SK-N-SH (cell line): ENCODE data around the gene LTBP1. TPM values are rescaled to one million over a fixed set of nuclear protein-coding genes. Genes with fewer than 3 reads are reported as not detected.

Experiments used
- CTCF ChIA-PET: fragments of 300-600, 350-600 bp; formaldehyde crosslinking; extraction: SDS; loops from one replicate; lab custom pipeline; 2021; lab: Yijun Ruan, JAX
- POLR2A ChIA-PET: fragments of 350-600 bp; sonication (Branson Sonifier 250); formaldehyde crosslinking; extraction: SDS; loops from one replicate; lab custom pipeline; 2020; ENCODE audit warnings: antibody characterized with exemption, inconsistent platforms; lab: Yijun Ruan, JAX
- DNase-seq: peaks from one replicate; pipeline ENCODE4 v3.0.0; 2012
- H2AFZ ChIP-seq: fragments of 200-600 bp; sonication (generic); 2 replicates; pipeline ENCODE4 v1.8.1; 2016; ENCODE audit warnings: antibody characterized with exemption, mild to moderate bottlenecking, low read depth
- H3F3A ChIP-seq: fragments of 200-600 bp; sonication (generic); replicated peaks from 2 replicates; pipeline ENCODE3; 2016; ENCODE audit warnings: antibody characterized with exemption, mild to moderate bottlenecking; ENCODE audit not compliant: insufficient read depth
- H3K27ac ChIP-seq, 2 experiments: fragments of 200-500 bp in 1 of 2; fragments of 200-600 bp in 1 of 2; sonication (Bioruptor generic) in 1 of 2; sonication (generic), shearing (Covaris generic) in 1 of 2; 2 replicates each; pipeline versions ENCODE4 v1.5.1 to v1.6.1; 2014 to 2016; ENCODE audit warnings: low read depth in 2 of 2, inconsistent platforms in 1 of 2, low read length in 1 of 2, mild to moderate bottlenecking in 1 of 2, mixed read lengths in 1 of 2
- H3K27me3 ChIP-seq: fragments of 200-600 bp; sonication (generic), shearing (Covaris generic); 2 replicates; pipeline ENCODE4 v1.6.1; 2016; ENCODE audit warnings: mixed run types; ENCODE audit not compliant: insufficient read depth
- H3K36me3 ChIP-seq, 2 experiments: fragments of 200-500 bp in 1 of 2; fragments of 200-600 bp in 1 of 2; sonication (Bioruptor generic) in 1 of 2; sonication (generic) in 1 of 2; replicated peaks in 1 of 2; 2 replicates each; pipeline versions ENCODE3 to v1.5.1; 2014 to 2016; ENCODE audit warnings: low read length in 1 of 2, mild to moderate bottlenecking in 1 of 2; ENCODE audit not compliant: insufficient read depth in 2 of 2, control insufficient read depth in 1 of 2
- H3K4me1 ChIP-seq, 2 experiments: fragments of 200-500 bp in 1 of 2; fragments of 200-600 bp in 1 of 2; sonication (Bioruptor generic) in 1 of 2; sonication (generic), shearing (Covaris generic) in 1 of 2; 2 replicates each; pipeline versions ENCODE4 v1.5.1 to v1.6.1; 2014 to 2016; ENCODE audit warnings: low read depth in 1 of 2, low read length in 1 of 2, mixed run types in 1 of 2; ENCODE audit not compliant: insufficient read depth in 2 of 2, control insufficient read depth in 1 of 2
- H3K4me2 ChIP-seq: fragments of 200-600 bp; sonication (generic), shearing (Covaris generic); 2 replicates; pipeline ENCODE4 v1.6.1; 2017; ENCODE audit warnings: mixed run types
- H3K4me3 ChIP-seq, 2 experiments: fragments of 200-500 bp in 1 of 2; fragments of 200-600 bp in 1 of 2; sonication (Bioruptor generic) in 1 of 2; sonication (generic), shearing (Covaris generic) in 1 of 2; 2 replicates each; pipeline versions ENCODE4 v1.5.1 to v1.8.1; 2014 to 2016; ENCODE audit warnings: low read depth in 2 of 2, inconsistent platforms in 1 of 2, low read length in 1 of 2, mild to moderate bottlenecking in 1 of 2, mixed read lengths in 1 of 2, moderate library complexity in 1 of 2
- H3K79me2 ChIP-seq: fragments of 200-600 bp; sonication (generic); 2 replicates; pipeline ENCODE4 v1.8.1; 2017; ENCODE audit warnings: mild to moderate bottlenecking; ENCODE audit not compliant: insufficient read depth
- H3K9ac ChIP-seq: fragments of 200-600 bp; sonication (generic); 2 replicates; pipeline ENCODE4 v1.6.1; 2017; ENCODE audit warnings: mixed run types
- H3K9me2 ChIP-seq: fragments of 200-600 bp; sonication (generic); 2 replicates; pipeline ENCODE4 v1.6.1; 2017; ENCODE audit warnings: mixed run types
- H3K9me3 ChIP-seq: fragments of 200-600 bp; sonication (generic); 2 replicates; pipeline ENCODE4 v1.6.1; 2017; ENCODE audit warnings: mixed run types, mild to moderate bottlenecking, moderate library complexity
- H4K20me1 ChIP-seq: fragments of 200-600 bp; sonication (generic); 2 replicates; pipeline ENCODE4 v1.6.1; 2017; ENCODE audit warnings: mild to moderate bottlenecking, mixed run types; ENCODE audit not compliant: insufficient read depth
- FOXM1 ChIP-seq: IDR thresholded peaks from 2 replicates; pipeline ENCODE4 v1.4.0; 2012; ENCODE audit warnings: low read depth, mild to moderate bottlenecking
- GABPA ChIP-seq: IDR thresholded peaks from 2 replicates; pipeline ENCODE4 v1.4.0; 2012; ENCODE audit warnings: low read depth, mild to moderate bottlenecking
- JUND ChIP-seq: IDR thresholded peaks from 2 replicates; pipeline ENCODE4 v1.4.0; 2012
- YY1 ChIP-seq: IDR thresholded peaks from 2 replicates; pipeline ENCODE4 v1.4.0; 2012; ENCODE audit warnings: low read depth, mild to moderate bottlenecking
- WGBS: methylation state at CpG from one replicate; pipeline ENCODE4 v1.1.6; 2017; ENCODE audit warnings: low lambda C conversion rate; 5-methylcytosine and 5-hydroxymethylcytosine counted together
- polyA plus RNA-seq, 3 experiments: library from polyadenylated mRNA; depleted of rRNA; stranded (reverse); fragments of >200 nt; gene quantifications; 2 replicates each; pipeline ENCODE4 v1.2.3, GENCODE V29; 2012
- TF ChIP-seq, protein P1 (sequence below): IDR thresholded peaks from 2 replicates; pipeline ENCODE4; 2012
- TF ChIP-seq, protein P2 (sequence below): fragments of 150-350 bp; IDR thresholded peaks from 2 replicates; pipeline ENCODE4 v1.6.1; 2016; ENCODE audit warnings: mild to moderate bottlenecking, low read depth, low read length
- TF ChIP-seq, protein P3 (sequence below): IDR thresholded peaks from 2 replicates; pipeline ENCODE4 v1.6.1; 2012; ENCODE audit warnings: mild to moderate bottlenecking, low read depth, low read length, moderate library complexity

The LTBP1 gene
- polyA plus RNA-seq, 1 of the 3 experiments (the other 2 are of a cell fraction), result 467 TPM

- 55% methylated on average over 7 of the region's 7 CpGs for WGBS
Observed at GRCh38 chr2:33195891-33196290, 249.1 kb downstream of the LTBP1 start.

GRCh38 chr2:33196700-33197099 lies 249.9 kb downstream of the LTBP1 start:
- H3K27ac ChIP-seq, result no peak overlapping the region
- H4K20me1 ChIP-seq, result no peaks in the 10 kb centered on the region
- WGBS, result 73% methylated on average over 3 of the region's 3 CpGs
- no peaks in the 10 kb centered on the region for H3K27me3 ChIP-seq
- no peak for DNase-seq
- POLR2A ChIA-PET, result no interaction called here
- H3F3A ChIP-seq, result no peaks in the 10 kb centered on the region
- H3K4me3 ChIP-seq, result no peak overlapping the region
- H3K4me2 ChIP-seq, result no peak overlapping the region
- H3K9ac ChIP-seq, result no peak overlapping the region
- peaks cover 20% of the 10 kb centered on the region; the same call in 1 of the 2 replicates for H3K79me2 ChIP-seq
- peaks cover 23 to 52% of the 10 kb centered on the region in 2 experiments for H3K36me3 ChIP-seq
- no peak overlapping the region for H2AFZ ChIP-seq
- TF ChIP-seq YY1, result no peak
- TF ChIP-seq FOXM1, result no peak
- no peak for TF ChIP-seq JUND
- no peak for TF ChIP-seq GABPA
- TF ChIP-seq, protein P1, sequence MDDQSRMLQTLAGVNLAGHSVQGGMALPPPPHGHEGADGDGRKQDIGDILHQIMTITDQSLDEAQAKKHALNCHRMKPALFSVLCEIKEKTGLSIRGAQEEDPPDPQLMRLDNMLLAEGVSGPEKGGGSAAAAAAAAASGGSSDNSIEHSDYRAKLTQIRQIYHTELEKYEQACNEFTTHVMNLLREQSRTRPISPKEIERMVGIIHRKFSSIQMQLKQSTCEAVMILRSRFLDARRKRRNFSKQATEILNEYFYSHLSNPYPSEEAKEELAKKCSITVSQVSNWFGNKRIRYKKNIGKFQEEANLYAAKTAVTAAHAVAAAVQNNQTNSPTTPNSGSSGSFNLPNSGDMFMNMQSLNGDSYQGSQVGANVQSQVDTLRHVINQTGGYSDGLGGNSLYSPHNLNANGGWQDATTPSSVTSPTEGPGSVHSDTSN, result no peak
- TF ChIP-seq, protein P2, sequence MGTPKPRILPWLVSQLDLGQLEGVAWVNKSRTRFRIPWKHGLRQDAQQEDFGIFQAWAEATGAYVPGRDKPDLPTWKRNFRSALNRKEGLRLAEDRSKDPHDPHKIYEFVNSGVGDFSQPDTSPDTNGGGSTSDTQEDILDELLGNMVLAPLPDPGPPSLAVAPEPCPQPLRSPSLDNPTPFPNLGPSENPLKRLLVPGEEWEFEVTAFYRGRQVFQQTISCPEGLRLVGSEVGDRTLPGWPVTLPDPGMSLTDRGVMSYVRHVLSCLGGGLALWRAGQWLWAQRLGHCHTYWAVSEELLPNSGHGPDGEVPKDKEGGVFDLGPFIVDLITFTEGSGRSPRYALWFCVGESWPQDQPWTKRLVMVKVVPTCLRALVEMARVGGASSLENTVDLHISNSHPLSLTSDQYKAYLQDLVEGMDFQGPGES, result no peak
- TF ChIP-seq, all 33 proteins: peak for 0
- Histone ChIP-seq H3K9me2 (no peaks in the 10 kb centered on the region), H3K4me1 (peaks cover 0 to 5% of the 10 kb centered on the region in 2 experiments; a peak in 1 of 4 replicates), H3K9me3 (no peaks in the 10 kb centered on the region)
- CTCF ChIA-PET, result interaction anchor here (0.5 kb wide), 1 partner anchor 528 kb away, joined by 3 read pairs; no protein-coding TSS in a partner anchor

More at GRCh38 chr2:33195891-33196290, 249.1 kb downstream of the LTBP1 start:
- Histone ChIP-seq H3F3A (no peaks in the 10 kb centered on the region), H3K36me3 (peaks cover 26 to 61% of the 10 kb centered on the region in 2 experiments)
- TF ChIP-seq, protein P3, sequence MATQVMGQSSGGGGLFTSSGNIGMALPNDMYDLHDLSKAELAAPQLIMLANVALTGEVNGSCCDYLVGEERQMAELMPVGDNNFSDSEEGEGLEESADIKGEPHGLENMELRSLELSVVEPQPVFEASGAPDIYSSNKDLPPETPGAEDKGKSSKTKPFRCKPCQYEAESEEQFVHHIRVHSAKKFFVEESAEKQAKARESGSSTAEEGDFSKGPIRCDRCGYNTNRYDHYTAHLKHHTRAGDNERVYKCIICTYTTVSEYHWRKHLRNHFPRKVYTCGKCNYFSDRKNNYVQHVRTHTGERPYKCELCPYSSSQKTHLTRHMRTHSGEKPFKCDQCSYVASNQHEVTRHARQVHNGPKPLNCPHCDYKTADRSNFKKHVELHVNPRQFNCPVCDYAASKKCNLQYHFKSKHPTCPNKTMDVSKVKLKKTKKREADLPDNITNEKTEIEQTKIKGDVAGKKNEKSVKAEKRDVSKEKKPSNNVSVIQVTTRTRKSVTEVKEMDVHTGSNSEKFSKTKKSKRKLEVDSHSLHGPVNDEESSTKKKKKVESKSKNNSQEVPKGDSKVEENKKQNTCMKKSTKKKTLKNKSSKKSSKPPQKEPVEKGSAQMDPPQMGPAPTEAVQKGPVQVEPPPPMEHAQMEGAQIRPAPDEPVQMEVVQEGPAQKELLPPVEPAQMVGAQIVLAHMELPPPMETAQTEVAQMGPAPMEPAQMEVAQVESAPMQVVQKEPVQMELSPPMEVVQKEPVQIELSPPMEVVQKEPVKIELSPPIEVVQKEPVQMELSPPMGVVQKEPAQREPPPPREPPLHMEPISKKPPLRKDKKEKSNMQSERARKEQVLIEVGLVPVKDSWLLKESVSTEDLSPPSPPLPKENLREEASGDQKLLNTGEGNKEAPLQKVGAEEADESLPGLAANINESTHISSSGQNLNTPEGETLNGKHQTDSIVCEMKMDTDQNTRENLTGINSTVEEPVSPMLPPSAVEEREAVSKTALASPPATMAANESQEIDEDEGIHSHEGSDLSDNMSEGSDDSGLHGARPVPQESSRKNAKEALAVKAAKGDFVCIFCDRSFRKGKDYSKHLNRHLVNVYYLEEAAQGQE, result no peak
- TF ChIP-seq, protein P2, result no peak
- TF ChIP-seq, all 33 proteins: peak for 0
- H3K4me1 ChIP-seq, result peaks cover 0 to 5% of the 10 kb centered on the region in 2 experiments; a peak in 1 of 4 replicates
- no peak for DNase-seq
- H3K9me2 ChIP-seq, result no peaks in the 10 kb centered on the region
- no peak overlapping the region for H3K4me3 ChIP-seq
- CTCF ChIA-PET, result no interaction called here
- H3K79me2 ChIP-seq, result peaks cover 22% of the 10 kb centered on the region; the same call in 1 of the 2 replicates
- no peaks in the 10 kb centered on the region for H3K27me3 ChIP-seq
- no peaks in the 10 kb centered on the region for H3K9me3 ChIP-seq
- no peak overlapping the region for H2AFZ ChIP-seq
- POLR2A ChIA-PET, result no interaction called here
- H3K9ac ChIP-seq, result no peak overlapping the region
- no peak overlapping the region for H3K4me2 ChIP-seq
- no peaks in the 10 kb centered on the region for H4K20me1 ChIP-seq
- no peak overlapping the region for H3K27ac ChIP-seq
